Gastroesophageal sphincter (tissue), 4 donors: ENCODE results near the gene KCND3. TPM values are rescaled to one million over a fixed set of nuclear protein-coding genes. Genes with fewer than 3 reads are reported as not detected.
A peak's percentile ranks its signal among the peaks of the same experiment; 100 is the strongest.

Experiments used
- ATAC-seq: fragments of 150-250 bp; one replicate; pipeline ENCODE4 v1.9.1; 2016; ENCODE audit warnings: mild to moderate bottlenecking, moderate library complexity
- H3K27ac ChIP-seq, 4 donors: fragments of 200-600 bp; sonication (generic) in 3 of 4; 1 replicate in 3 of 4; 2 replicates in 1 of 4; pipeline ENCODE4 v1.5.1; 2016 to 2019
- H3K27me3 ChIP-seq: fragments of 200-600 bp; sonication (generic); one replicate; pipeline ENCODE4 v1.5.1; 2019
- H3K36me3 ChIP-seq, 2 donors: fragments of 200-600 bp; sonication (generic); one replicate each; pipeline ENCODE4 v1.5.1; 2019; ENCODE audit warnings: control low read depth in 1 of 2
- H3K4me1 ChIP-seq, 3 donors: fragments of 200-600 bp; sonication (generic); 1 replicate in 2 of 3; 2 replicates in 1 of 3; pipeline ENCODE4 v1.5.1; 2016 to 2019; ENCODE audit warnings: control low read depth in 2 of 3
- H3K4me3 ChIP-seq, 2 donors: fragments of 200-600 bp; sonication (generic); one replicate each; pipeline ENCODE4 v1.5.1; 2019; ENCODE audit warnings: mild to moderate bottlenecking in 1 of 2, moderate library complexity in 1 of 2
- H3K9me3 ChIP-seq, 3 donors: fragments of 200-600 bp; sonication (generic); one replicate each; pipeline ENCODE4 v1.5.1; 2017 to 2019; ENCODE audit warnings: control low read depth in 2 of 3
- EP300 ChIP-seq: sonication (generic); formaldehyde crosslinking; IDR thresholded peaks from one replicate; pipeline ENCODE4 v1.6.1; 2017; ENCODE audit warnings: antibody characterized with exemption, mild to moderate bottlenecking
- POLR2A ChIP-seq, 2 donors: fragments of 450-650 bp; IDR thresholded peaks; one replicate each; pipeline ENCODE4 v1.6.1; 2017; ENCODE audit warnings: antibody characterized with exemption in 2 of 2, mild to moderate bottlenecking in 2 of 2, moderate library complexity in 1 of 2
- POLR2AphosphoS5 ChIP-seq: sonication (generic); formaldehyde crosslinking; IDR thresholded peaks from one replicate; pipeline ENCODE4 v1.6.1; 2017; ENCODE audit warnings: antibody characterized with exemption
- WGBS, 2 donors: methylation state at CpG; one replicate each; pipeline ENCODE4 v1.1.5; 2018; ENCODE audit warnings: low coverage in 1 of 2; 5-methylcytosine and 5-hydroxymethylcytosine counted together
- total RNA-seq, 4 donors: library from RNA; depleted of rRNA; stranded (reverse); fragments of >200 nt; gene quantifications; one replicate each; pipeline ENCODE4 v1.1.0, GENCODE V29; 2016
- TF ChIP-seq, protein P1 (sequence below), 4 experiments: fragments of 200-600 bp in 2 of 4; fragments of 450-650 bp in 2 of 4; sonication (generic) in 1 of 4; IDR thresholded peaks; one replicate each; pipeline ENCODE4 v1.5.1; 2017 to 2019; ENCODE audit warnings: antibody characterized with exemption in 4 of 4, mild to moderate bottlenecking in 2 of 4, moderate library complexity in 2 of 4

KCND3 gene
- total RNA-seq, 4 donors from 2014 or later: 36.2 to 58.7 (median 57.4) TPM

DNA sequence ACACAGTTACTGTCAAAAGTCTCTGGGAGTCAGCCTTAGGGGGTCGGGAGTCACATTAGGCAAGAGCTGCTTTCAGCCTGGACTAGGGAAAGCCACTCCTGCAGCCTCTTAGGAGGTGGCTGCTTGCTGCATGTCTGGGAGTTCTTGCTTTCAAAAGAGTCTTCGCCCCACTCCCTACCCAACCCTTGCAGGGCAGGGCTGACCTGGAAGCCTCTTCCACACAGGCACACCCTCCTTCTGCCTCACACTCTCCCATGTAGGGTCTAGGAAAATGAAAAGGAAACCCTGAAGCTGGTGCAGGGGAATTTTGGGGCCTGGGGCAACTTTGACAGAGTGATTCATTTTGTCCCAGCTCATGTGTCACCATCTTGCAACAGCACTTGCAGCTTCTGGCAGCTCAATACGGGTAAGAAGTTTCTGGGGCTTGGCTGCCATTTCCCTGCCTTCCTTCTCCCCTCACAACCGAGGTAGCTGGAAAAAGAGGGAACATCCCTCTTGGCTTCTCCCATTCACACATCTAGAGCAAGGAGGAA lies 37.3 kb downstream of the KCND3 start:
- H3K4me1 ChIP-seq: peaks cover 0 to 47% (median 9%) of the 10 kb centered on the region in 3 donors
- TF ChIP-seq POLR2A (IDR thresholded peaks at IDR 0.05) (no peak), EP300 (no peak), POLR2AphosphoS5 (no peak)
- no peak overlapping the region for H3K27ac ChIP-seq
- no peaks in the 10 kb centered on the region for H3K9me3 ChIP-seq
- WGBS, 2 donors: 25 to 36% methylated on average over 1 to 2 of the region's 4 CpGs
- ATAC-seq: no peak
- H3K27me3 ChIP-seq: no peaks in the 10 kb centered on the region
- no peaks in the 10 kb centered on the region for H3K36me3 ChIP-seq
- no peak overlapping the region for H3K4me3 ChIP-seq

DNA sequence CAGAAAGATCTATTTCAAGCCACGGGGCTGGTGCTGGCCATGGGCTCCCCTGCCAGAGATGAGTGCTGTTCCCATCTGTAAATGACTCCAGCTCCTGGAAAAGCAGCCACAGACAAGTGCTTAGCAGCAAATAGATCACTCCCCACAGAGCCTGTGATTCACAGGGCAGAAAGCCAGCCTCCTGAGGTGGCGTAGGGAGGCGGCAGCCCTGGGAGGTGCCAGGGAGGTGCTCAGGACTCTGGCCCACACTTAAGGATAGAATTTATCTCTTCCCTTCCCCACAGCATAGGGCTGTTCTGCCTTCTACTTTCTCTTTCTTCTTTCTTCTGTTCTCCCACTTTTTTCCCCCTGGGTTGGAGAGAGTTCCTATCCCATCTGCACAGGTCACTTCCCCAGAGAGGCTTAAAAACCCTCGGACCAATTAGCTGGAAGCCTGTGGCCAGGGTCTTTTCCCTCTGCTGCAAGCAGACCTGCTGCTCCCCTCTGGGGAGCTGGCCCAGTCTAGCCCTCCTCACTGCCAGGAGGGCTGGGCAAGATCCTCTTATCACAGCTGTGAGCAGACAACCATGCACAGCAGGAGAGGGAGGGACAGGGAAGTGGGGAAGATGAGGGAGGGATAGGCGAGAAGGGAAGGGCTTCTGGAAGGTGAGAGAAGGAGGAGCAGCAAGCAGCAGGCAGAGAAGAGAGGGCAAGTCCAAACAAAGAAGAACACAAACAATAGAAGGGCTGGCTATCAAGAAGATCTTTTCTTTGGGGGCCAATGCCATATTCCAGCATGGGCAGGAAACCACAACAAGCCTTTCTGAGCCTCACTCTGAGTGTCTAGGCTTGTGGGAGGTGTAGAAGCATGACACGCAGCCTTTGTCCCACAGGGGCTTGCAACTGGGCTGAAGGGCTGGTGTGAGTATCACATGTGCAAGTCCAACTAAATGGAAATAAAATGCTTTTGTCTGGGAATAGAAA lies 41.0 kb downstream of the KCND3 start:
- H3K27ac ChIP-seq: peak overlapping the region; percentile 62 to 81 (median 77)

DNA sequence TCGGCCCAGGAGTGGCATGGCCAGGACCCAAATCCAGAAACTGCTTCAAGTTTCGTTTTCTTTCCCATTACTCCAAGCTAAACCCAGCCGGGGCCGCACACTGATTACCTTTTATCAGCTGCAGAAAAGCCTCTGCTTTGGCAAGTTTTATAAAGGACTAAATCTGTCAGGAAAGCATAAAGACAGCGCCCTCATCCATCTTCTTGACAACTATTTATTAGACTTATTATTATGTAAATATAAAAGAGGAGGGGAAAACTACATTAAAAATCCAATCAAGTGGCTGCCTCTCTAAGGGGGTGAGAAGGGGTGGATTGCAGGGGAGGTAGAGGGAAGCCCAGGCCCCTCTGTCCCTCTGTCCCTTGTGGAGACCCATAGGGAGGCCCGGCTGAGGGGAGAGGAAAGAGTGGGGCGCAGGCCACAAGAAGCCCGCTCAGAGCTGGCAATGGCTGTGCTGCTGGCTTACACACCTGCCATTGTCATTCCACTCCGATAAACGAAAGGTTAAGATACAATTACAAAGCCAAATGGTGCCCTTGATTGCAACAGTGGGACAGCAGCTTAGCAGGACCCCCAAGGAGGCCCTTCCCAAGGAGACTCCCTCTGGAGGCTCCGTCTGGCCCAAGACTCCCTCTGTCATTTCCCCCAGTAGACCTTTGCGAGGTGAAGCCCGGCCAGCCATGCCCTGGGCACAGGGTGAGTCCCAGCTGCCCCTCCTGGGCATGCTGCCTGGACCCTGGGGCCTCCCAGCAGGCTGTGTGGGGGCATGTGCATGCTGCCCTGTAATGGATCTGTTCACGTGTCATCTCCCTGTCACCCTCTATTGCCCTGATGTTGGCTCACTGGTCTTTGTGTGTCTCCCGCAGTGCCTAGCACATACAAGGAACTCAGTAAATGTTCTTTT lies 45.4 kb downstream of the KCND3 start:
- Histone ChIP-seq H3K9me3 (no peaks in the 10 kb centered on the region), H3K4me1 (peaks cover 0 to 18% (median 9%) of the 10 kb centered on the region in 3 donors), H3K27ac (no peak overlapping the region), H3K36me3 (no peaks in the 10 kb centered on the region), H3K27me3 (no peaks in the 10 kb centered on the region), H3K4me3 (no peak overlapping the region)
- ATAC-seq: no peak
- TF ChIP-seq, protein P1, sequence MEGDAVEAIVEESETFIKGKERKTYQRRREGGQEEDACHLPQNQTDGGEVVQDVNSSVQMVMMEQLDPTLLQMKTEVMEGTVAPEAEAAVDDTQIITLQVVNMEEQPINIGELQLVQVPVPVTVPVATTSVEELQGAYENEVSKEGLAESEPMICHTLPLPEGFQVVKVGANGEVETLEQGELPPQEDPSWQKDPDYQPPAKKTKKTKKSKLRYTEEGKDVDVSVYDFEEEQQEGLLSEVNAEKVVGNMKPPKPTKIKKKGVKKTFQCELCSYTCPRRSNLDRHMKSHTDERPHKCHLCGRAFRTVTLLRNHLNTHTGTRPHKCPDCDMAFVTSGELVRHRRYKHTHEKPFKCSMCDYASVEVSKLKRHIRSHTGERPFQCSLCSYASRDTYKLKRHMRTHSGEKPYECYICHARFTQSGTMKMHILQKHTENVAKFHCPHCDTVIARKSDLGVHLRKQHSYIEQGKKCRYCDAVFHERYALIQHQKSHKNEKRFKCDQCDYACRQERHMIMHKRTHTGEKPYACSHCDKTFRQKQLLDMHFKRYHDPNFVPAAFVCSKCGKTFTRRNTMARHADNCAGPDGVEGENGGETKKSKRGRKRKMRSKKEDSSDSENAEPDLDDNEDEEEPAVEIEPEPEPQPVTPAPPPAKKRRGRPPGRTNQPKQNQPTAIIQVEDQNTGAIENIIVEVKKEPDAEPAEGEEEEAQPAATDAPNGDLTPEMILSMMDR (IDR thresholded peaks at IDR 0.05): no peak
- 66 to 90% methylated on average over 4 to 6 of the region's 15 CpGs for WGBS, 2 donors

More for the DNA sequence above, 41.0 kb downstream of the KCND3 start:
- TF ChIP-seq POLR2AphosphoS5: peak; percentile 81
- TF ChIP-seq, protein P1 (IDR thresholded peaks at IDR 0.05): no peak
- TF ChIP-seq EP300: no peak
- Histone ChIP-seq H3K4me3 (peak overlapping the region in 1 of 2 donors; percentile 8), H3K36me3 (no peaks in the 10 kb centered on the region), H3K4me1 (peaks cover 0 to 28% (median 9%) of the 10 kb centered on the region in 3 donors), H3K27me3 (no peaks in the 10 kb centered on the region), H3K9me3 (no peaks in the 10 kb centered on the region)
- peak; percentile 77 for ATAC-seq
- WGBS, 2 donors: 14 to 44% methylated on average over 3 to 5 of the region's 6 CpGs

DNA sequence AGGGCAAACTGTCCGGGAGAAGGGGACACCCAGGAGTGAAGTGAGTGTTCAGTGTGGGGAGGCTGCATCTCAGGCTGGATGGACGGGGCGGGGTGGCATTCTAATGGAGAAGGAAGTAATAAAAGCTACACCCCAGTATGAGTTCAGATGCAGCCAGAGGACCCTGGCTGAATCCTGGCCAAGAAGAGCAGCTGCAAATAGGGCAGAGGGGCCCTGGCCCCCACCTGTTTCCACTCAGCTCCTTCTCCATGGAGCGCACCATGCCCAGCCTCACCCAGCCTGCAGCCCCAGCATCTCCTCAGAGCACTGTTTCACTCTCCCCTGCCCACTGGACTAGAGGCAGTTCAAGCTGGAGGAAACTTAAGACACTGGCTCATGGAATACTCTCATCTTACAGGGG lies 46.4 kb downstream of the KCND3 start:
- Histone ChIP-seq H3K4me1 (peaks cover 0 to 8% (median 3%) of the 10 kb centered on the region in 3 donors), H3K27ac (no peak overlapping the region), H3K36me3 (no peaks in the 10 kb centered on the region), H3K9me3 (no peaks in the 10 kb centered on the region), H3K27me3 (no peaks in the 10 kb centered on the region), H3K4me3 (no peak overlapping the region)
- no peak for TF ChIP-seq POLR2AphosphoS5
- no peak for TF ChIP-seq EP300
- TF ChIP-seq POLR2A (IDR thresholded peaks at IDR 0.05): no peak
- TF ChIP-seq, protein P1 (IDR thresholded peaks at IDR 0.05): no peak
- WGBS, 2 donors: 73% methylated on average over 3 of the region's 4 CpGs; no CpG with 5 or more reads in 1 of the 2 donors
- ATAC-seq: no peak

DNA sequence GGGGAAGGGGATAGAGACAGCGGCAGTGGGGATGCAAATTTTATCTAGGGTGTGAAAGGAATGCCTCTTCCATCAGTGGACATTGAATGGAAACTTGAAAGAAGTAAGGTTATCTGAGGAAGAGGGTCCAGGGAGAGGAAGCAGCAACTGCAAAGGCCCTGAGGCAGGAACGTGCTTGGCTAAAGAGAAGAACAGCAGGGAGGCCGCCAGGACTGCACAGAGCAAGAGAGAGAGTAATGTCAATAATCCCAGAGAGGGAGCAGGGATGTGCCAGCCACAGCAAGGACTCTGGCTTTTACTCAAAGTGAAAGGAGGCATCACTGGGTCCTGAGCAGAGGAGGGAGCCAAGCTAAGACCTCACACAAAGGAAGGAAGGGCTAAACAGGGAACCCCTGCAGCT lies 50.9 kb downstream of the KCND3 start:
- 81 to 88% methylated on average over 3 of the region's 3 CpGs for WGBS, 2 donors
- TF ChIP-seq EP300 (no peak), POLR2A (IDR thresholded peaks at IDR 0.05) (no peak), POLR2AphosphoS5 (no peak)
- TF ChIP-seq, protein P1 (IDR thresholded peaks at IDR 0.05): no peak
- H3K4me1 ChIP-seq: no peaks in the 10 kb centered on the region

More for the DNA sequence above, 50.9 kb downstream of the KCND3 start:
- no peaks in the 10 kb centered on the region for H3K36me3 ChIP-seq
- no peak overlapping the region for H3K4me3 ChIP-seq
- no peak for ATAC-seq
- H3K27me3 ChIP-seq: no peaks in the 10 kb centered on the region
- no peak overlapping the region for H3K27ac ChIP-seq
- no peaks in the 10 kb centered on the region for H3K9me3 ChIP-seq
